Tibial nerve (tissue), 3 donors: ENCODE measurements around the gene CTXN1.

Experiments used
- POLR2A ChIP-seq, 2 donors: fragments of 450-650 bp; IDR thresholded peaks; one replicate each; pipeline ENCODE4 v1.6.1; 2017; ENCODE audit warnings: antibody characterized with exemption in 2 of 2, mild to moderate bottlenecking in 2 of 2, moderate library complexity in 2 of 2
- TF ChIP-seq, protein P1 (sequence below), 5 experiments: fragments of 200-600 bp in 3 of 5; fragments of 450-650 bp in 2 of 5; sonication (generic) in 3 of 5; IDR thresholded peaks; one replicate each; pipeline ENCODE4 v1.5.1; 2016 to 2019; ENCODE audit warnings: antibody characterized with exemption in 5 of 5, mild to moderate bottlenecking in 3 of 5, moderate library complexity in 2 of 5

DNA sequence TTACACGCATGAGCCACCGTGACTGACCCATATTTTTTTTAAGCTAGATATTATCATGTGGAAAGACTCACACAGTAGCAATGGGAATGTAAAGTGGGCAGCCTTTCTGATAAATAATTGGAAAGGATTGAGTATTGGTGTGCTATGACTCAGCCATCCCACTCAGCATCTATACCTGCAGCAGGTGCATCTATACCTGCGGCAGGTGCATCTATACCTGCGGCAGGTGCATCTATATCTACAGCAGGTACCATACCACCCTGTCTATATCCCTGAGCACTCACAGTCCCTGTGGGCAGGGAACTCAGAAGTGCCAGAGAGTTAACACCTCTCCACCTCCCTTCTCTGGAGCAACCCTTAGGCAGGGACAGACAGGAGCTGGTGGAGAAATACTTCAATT, 42.8 kb downstream of the CTXN1 start:
- TF ChIP-seq, protein P1, sequence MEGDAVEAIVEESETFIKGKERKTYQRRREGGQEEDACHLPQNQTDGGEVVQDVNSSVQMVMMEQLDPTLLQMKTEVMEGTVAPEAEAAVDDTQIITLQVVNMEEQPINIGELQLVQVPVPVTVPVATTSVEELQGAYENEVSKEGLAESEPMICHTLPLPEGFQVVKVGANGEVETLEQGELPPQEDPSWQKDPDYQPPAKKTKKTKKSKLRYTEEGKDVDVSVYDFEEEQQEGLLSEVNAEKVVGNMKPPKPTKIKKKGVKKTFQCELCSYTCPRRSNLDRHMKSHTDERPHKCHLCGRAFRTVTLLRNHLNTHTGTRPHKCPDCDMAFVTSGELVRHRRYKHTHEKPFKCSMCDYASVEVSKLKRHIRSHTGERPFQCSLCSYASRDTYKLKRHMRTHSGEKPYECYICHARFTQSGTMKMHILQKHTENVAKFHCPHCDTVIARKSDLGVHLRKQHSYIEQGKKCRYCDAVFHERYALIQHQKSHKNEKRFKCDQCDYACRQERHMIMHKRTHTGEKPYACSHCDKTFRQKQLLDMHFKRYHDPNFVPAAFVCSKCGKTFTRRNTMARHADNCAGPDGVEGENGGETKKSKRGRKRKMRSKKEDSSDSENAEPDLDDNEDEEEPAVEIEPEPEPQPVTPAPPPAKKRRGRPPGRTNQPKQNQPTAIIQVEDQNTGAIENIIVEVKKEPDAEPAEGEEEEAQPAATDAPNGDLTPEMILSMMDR (IDR thresholded peaks at IDR 0.05): no peak
- no peak for TF ChIP-seq POLR2A (IDR thresholded peaks at IDR 0.05)
